SK-N-SH (cell line): ENCODE data around the gene KIF6.

Source experiments
- EP300 ChIP-seq, 2 experiments: IDR thresholded peaks; 2 replicates each; pipeline versions ENCODE4 v1.4.0 to v1.6.1; 2012; ENCODE audit warnings: borderline replicate concordance in 1 of 2, low read depth in 1 of 2, low read length in 1 of 2
- POLR2AphosphoS5 ChIP-seq: IDR thresholded peaks from 2 replicates; pipeline ENCODE4 v1.6.1; 2012; ENCODE audit warnings: low read depth, low read length
- TF ChIP-seq, protein P1 (sequence below): fragments of 150-350 bp; IDR thresholded peaks from 2 replicates; pipeline ENCODE4 v1.6.1; 2016; ENCODE audit warnings: mild to moderate bottlenecking, low read depth, low read length
- TF ChIP-seq, protein P2 (sequence below): fragments of 200-600 bp; sonication (generic); IDR thresholded peaks from 2 replicates; pipeline ENCODE4 v1.6.1; 2017; ENCODE audit warnings: antibody characterized with exemption, mild to moderate bottlenecking, moderate library complexity

DNA sequence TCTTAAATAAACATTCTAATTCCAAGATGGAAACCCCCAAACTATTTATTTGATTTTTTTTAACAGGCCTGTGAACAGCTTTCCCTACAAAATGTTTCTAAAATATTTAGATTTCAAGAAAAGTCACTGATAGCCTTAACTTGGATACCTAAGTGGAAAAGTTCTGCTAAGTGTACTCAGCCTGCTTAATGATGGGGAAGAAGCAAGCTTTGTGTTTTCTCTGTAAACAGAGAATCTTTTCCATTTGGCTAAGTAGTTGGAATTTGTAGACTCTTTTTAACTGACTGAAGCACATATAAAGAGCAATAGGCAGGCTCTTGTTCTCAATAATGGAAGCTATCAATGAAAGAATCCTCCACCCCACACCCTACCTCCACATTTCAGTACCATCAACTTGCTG, 108.2 kb downstream of the KIF6 start:
- TF ChIP-seq POLR2AphosphoS5: no peak
- TF ChIP-seq, protein P1, sequence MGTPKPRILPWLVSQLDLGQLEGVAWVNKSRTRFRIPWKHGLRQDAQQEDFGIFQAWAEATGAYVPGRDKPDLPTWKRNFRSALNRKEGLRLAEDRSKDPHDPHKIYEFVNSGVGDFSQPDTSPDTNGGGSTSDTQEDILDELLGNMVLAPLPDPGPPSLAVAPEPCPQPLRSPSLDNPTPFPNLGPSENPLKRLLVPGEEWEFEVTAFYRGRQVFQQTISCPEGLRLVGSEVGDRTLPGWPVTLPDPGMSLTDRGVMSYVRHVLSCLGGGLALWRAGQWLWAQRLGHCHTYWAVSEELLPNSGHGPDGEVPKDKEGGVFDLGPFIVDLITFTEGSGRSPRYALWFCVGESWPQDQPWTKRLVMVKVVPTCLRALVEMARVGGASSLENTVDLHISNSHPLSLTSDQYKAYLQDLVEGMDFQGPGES: no peak
- TF ChIP-seq, protein P2, sequence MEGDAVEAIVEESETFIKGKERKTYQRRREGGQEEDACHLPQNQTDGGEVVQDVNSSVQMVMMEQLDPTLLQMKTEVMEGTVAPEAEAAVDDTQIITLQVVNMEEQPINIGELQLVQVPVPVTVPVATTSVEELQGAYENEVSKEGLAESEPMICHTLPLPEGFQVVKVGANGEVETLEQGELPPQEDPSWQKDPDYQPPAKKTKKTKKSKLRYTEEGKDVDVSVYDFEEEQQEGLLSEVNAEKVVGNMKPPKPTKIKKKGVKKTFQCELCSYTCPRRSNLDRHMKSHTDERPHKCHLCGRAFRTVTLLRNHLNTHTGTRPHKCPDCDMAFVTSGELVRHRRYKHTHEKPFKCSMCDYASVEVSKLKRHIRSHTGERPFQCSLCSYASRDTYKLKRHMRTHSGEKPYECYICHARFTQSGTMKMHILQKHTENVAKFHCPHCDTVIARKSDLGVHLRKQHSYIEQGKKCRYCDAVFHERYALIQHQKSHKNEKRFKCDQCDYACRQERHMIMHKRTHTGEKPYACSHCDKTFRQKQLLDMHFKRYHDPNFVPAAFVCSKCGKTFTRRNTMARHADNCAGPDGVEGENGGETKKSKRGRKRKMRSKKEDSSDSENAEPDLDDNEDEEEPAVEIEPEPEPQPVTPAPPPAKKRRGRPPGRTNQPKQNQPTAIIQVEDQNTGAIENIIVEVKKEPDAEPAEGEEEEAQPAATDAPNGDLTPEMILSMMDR: no peak
- TF ChIP-seq EP300 (IDR thresholded peaks at IDR 0.05; ENCODE audit: borderline replicate concordance in 1 of 2, low read depth in 1 of 2, low read length in 1 of 2): no peak
